HG02610 (cell line): ENCODE measurements around the gene CYSLTR2.
"Not testable (repeated sequence)": the region's sequence is repeated elsewhere in the genome, so short reads cannot be mapped to it uniquely, and the experiment has no call there.

Experiments used
- ATAC-seq: cut with Tn5 transposase; IDR thresholded peaks from one replicate; pipeline ENCODE4 v1.9.1; 2021; ENCODE audit warnings: mild to moderate bottlenecking, moderate library complexity; ENCODE audit not compliant: unreplicated experiment

CYSLTR2 gene

DNA sequence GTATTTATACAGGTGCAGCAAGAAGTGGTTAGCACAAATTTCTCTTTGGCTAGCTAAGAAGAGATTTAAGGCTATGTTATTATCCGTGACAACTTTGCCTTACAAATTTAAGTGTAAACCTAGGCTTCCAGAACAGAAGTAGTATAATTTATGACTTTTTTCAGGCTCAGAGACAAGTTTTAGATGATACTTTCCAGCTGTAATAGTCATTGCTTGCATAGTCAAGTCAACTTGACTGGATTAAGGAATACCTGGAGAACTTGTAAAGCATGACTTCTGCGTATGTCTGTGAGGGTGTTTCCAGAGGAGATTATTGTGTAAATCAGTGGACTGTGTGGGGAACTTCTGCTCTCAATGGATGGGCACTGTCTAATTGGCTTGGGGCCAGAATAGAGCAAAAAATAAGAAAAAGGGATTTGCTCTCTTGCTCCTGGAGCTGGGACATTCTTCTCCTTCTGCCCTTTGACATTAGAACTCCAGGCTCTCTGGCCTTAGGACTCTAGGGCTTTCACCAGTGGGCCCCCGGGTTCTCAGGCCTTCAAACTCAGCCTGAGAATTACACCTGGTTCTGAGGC, 33.0 kb downstream of the CYSLTR2 start:
- no peak for ATAC-seq

DNA sequence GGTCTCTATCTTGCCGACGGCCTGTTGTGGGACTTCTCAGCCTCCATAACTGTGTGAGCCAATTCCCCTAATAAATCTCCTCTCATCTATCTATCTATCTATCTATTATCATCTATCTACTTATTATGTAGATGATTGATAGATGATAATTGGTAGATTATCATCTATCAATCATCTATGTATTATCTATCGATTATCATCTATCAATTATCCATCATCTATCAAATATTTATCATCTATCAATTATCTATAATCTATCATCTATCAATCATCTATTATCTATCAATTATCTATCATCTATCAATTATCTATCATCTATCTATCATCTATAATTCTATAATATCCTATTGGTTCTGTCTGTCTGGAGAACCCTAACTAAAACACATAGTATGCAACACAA, 33.5 kb downstream of the CYSLTR2 start:
- no peak for ATAC-seq

GRCh38 chr13:48693998-48694397, 40.3 kb downstream of the CYSLTR2 start:
- no peak for ATAC-seq

DNA sequence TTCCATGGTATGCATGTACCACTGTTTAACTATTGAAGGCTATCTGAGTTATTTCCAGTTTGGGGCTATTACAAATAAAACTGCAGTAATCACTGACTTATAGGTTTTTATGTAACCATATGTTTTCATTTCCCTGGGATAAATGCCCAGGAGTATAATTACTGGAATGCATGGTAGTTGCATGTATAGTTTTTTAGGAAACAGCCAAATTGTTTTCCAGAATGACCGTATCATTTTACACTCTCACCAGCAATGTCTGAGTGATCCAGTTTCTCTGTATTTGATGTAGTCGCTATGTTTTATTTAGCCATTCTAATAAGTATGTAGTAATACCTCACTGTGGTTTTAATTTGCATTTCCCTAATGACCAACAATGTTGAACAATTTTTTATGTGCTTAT, 42.0 kb downstream of the CYSLTR2 start:
- no peak for ATAC-seq

GRCh38 chr13:48696676-48697075, 42.9 kb downstream of the CYSLTR2 start:
- ATAC-seq = not testable (repeated sequence)

GRCh38 chr13:48707405-48707804, 53.7 kb downstream of the CYSLTR2 start:
- ATAC-seq = no peak

- ATAC-seq = no peak
Measured at GRCh38 chr13:48708764-48709163, 55.0 kb downstream of the CYSLTR2 start.

DNA sequence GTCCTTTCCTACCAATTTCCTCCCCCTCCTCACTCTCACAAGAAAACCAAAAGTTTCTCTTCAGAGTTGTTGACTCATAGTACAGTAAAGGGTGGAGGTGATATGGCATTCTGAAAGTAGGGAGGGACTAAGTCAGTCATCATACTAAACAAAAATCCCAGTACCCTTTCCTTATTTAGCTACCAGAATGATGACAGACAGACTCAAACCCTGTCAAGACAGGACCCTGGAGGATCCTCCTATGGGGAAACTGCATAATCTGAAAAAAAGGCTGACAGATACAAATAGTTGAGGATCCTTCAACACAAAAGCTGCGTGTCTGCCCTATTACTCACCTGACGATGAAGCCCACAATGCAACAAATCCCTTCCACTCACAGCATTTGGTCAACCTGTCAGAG, 55.5 kb downstream of the CYSLTR2 start:
- no peak for ATAC-seq

- ATAC-seq = no peak
Measured at GRCh38 chr13:48710160-48710559, 56.4 kb downstream of the CYSLTR2 start.

DNA sequence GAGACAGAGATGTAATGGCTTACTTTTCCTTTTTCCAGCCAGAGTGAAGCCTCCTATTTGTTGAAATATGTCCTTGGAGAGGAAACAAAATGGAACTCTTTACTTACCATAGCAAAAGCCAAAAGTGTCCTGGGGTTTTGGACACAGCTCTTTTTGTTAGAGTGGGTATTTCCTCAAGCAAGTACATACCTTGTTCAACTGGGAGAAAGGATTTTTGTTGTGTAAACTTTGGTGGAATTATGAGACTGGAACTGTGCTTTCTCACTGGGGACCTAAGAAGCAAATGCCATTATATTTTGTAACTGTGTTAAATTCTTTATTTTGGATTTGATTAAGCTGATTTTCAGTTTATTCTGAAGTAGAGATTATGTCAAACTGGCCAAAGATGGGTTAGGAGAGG, 58.4 kb downstream of the CYSLTR2 start:
- ATAC-seq = no peak

- ATAC-seq = no peak
Measured at GRCh38 chr13:48715977-48716376, 62.2 kb downstream of the CYSLTR2 start.

GRCh38 chr13:48720621-48721020, 66.9 kb downstream of the CYSLTR2 start:
- no peak for ATAC-seq

- ATAC-seq = no peak
Measured at GRCh38 chr13:48723168-48723567, 69.4 kb downstream of the CYSLTR2 start.

- ATAC-seq = no peak
Measured at GRCh38 chr13:48725271-48725670, 71.5 kb downstream of the CYSLTR2 start.

DNA sequence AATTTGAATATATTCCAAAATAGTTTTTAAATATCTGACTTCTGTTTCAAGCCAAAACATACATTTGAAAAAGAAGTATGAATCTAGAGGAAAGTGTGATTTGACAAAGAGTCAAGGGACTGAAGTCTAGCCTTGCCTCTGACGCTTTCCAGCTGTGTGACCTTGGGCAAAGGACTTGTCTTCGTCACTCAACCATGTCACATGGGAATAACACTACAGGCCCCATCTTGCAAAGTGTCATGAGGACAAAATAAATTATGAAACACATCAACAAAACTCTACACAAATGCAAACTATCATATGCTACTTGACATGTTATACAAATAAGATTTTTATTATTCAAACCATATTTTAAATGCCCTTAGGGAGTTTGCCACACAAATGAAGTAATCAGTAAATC, 73.0 kb downstream of the CYSLTR2 start:
- no peak for ATAC-seq

DNA sequence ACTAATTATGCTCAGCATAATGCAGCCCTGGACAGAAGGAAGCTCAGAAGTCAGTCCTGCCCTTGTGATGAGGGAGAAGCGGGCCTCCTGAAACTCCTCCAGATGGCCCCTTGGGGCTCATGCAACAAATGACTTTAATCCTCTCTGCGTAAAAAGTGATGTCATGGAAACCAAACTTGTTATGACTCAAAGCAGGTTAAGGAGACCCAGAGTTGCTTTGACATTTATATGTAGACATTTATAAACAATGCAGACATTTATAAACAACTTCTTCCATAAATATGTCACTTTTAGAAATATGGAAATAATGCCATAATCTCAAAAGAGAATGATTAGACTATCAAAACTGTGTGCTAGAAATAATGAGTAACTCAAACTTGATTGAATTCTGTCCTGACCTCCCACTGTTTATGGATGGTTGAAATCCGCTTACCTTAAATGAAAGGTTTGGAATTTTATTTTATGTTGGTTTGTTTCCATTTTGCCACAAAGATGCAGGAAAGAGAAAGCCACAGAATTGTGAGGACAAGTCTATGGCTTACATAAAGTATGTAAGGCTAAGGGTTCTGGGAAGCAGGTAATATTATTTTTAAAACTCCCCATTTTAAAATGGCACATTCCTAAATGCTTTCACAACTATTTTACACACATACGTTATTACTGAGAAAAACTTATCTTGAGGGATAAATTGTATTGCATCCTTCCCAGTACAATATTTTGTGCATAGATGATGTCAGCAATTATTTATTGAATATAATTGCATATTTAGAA, 73.7 kb downstream of the CYSLTR2 start:
- no peak for ATAC-seq

DNA sequence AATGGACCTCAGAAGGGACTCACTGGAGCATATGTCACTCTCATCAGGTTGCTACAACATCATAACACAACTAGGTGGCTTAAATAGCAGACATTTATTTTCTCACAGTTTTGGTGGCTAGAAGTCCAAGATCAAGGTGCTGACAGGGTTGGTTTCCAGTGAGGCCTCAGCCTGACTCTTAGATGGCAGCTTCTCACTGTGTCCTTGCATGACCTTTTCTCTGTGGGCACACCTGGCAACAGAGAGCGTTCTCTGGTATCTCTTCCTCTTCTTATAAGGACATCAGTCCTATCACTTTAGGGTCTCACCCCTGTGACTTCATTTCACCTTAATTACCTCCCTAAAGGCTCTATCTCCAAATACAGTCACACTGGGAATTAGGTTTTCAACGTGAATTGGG, 74.5 kb downstream of the CYSLTR2 start:
- ATAC-seq = no peak

DNA sequence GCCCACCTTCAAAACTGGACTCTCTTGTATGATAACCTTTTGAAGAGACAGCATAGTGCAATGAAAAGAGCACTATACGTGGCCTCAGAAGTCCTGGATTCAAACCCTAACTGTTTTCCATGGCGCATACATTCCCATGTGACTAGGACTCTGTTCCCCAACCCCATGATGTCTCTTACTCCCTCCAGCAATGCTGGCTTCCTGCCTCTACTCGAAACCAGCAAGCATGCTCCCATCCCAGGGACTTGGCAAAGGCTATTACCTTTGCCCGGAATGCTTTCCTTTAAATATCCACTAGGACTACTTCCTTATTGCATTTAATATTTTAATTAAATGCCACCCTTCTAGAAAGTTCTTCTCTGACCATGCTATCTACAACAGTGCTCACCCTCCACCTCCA, 75.1 kb downstream of the CYSLTR2 start:
- ATAC-seq = no peak

- ATAC-seq = no peak
Measured at GRCh38 chr13:48729856-48730255, 76.1 kb downstream of the CYSLTR2 start.

- no peak for ATAC-seq
Measured at GRCh38 chr13:48731001-48731658, 77.4 kb downstream of the CYSLTR2 start.

GRCh38 chr13:48731957-48732569, 78.3 kb downstream of the CYSLTR2 start:
- peak; percentile 53 for ATAC-seq
